GM18858 (cell line): ENCODE results near the gene PWWP2B.
"Not testable (repeated sequence)": the region's sequence is repeated elsewhere in the genome, so short reads cannot be mapped to it uniquely, and the experiment has no call there.

Source experiments
- ATAC-seq: cut with Tn5 transposase; IDR thresholded peaks from one replicate; pipeline ENCODE4 v1.9.1; 2021; ENCODE audit not compliant: unreplicated experiment

PWWP2B gene

GRCh38 chr10:132429281-132430230 is 32.6 kb downstream of the PWWP2B start:
- no peak for ATAC-seq

- no peak for ATAC-seq
Observed at GRCh38 chr10:132430231-132430743, 33.3 kb downstream of the PWWP2B start.

GRCh38 chr10:132430861-132431271 is 33.9 kb downstream of the PWWP2B start:
- ATAC-seq: no peak

- no peak for ATAC-seq
Observed at GRCh38 chr10:132431537-132432175, 34.7 kb downstream of the PWWP2B start.

- no peak for ATAC-seq
Observed at GRCh38 chr10:132432176-132432540, 35.2 kb downstream of the PWWP2B start.

GRCh38 chr10:132433671-132434340 is 36.8 kb downstream of the PWWP2B start:
- no peak for ATAC-seq

GRCh38 chr10:132434405-132435005 is 37.5 kb downstream of the PWWP2B start:
- no peak for ATAC-seq

GRCh38 chr10:132435320-132435719 is 38.3 kb downstream of the PWWP2B start:
- ATAC-seq: not testable (repeated sequence)

GRCh38 chr10:132436096-132436495 is 39.1 kb downstream of the PWWP2B start:
- ATAC-seq: not testable (repeated sequence)

- ATAC-seq: no peak
Observed at GRCh38 chr10:132436861-132437410, 39.9 kb downstream of the PWWP2B start.

- no peak for ATAC-seq
Observed at GRCh38 chr10:132437541-132437950, 40.5 kb downstream of the PWWP2B start.

- no peak for ATAC-seq
Observed at GRCh38 chr10:132438091-132439024, 41.4 kb downstream of the PWWP2B start.

- ATAC-seq: no peak
Observed at GRCh38 chr10:132439025-132439388, 42.0 kb downstream of the PWWP2B start.

GRCh38 chr10:132439424-132440163 is 42.6 kb downstream of the PWWP2B start:
- no peak for ATAC-seq

GRCh38 chr10:132440791-132441565 is 44.0 kb downstream of the PWWP2B start:
- no peak for ATAC-seq

GRCh38 chr10:132441818-132442524 is 45.0 kb downstream of the PWWP2B start:
- no peak for ATAC-seq

GRCh38 chr10:132442636-132443035 is 45.6 kb downstream of the PWWP2B start:
- no peak for ATAC-seq

- ATAC-seq: no peak
Observed at GRCh38 chr10:132443605-132443982, 46.6 kb downstream of the PWWP2B start.
